HepG2 (cell line): ENCODE measurements around the gene LIM2. TPM values are rescaled to one million over a fixed set of nuclear protein-coding genes. Genes with fewer than 3 reads are reported as not detected.

Source experiments
- CBFB ChIP-seq: sonication (generic); formaldehyde crosslinking; IDR thresholded peaks from 2 replicates; pipeline ENCODE4 v1.4.0; 2020; ENCODE audit warnings: missing genetic modification reagents
- FOXK2 ChIP-seq: fragments of 450-650 bp; IDR thresholded peaks from 2 replicates; pipeline ENCODE4 v1.6.1; 2016
- GLI4 ChIP-seq: sonication (generic); formaldehyde crosslinking; IDR thresholded peaks from 2 replicates; pipeline ENCODE4 v1.5.1; 2020; ENCODE audit warnings: missing genetic modification reagents, mild to moderate bottlenecking, moderate library complexity, borderline replicate concordance
- NFE2L2 ChIP-seq: fragments of 150-350 bp; IDR thresholded peaks from 2 replicates; pipeline ENCODE4 v1.6.1; 2014; ENCODE audit warnings: low read length
- PAWR ChIP-seq: sonication (generic); formaldehyde crosslinking; IDR thresholded peaks from 2 replicates; pipeline ENCODE4 v1.4.0; 2020; ENCODE audit warnings: missing genetic modification reagents, mild to moderate bottlenecking, borderline replicate concordance
- PHF8 ChIP-seq: sonication (generic); formaldehyde crosslinking; IDR thresholded peaks from 2 replicates; pipeline ENCODE4 v1.5.0; 2020; ENCODE audit warnings: missing genetic modification reagents
- RAD51 ChIP-seq: fragments of 450-650 bp; IDR thresholded peaks from 2 replicates; pipeline ENCODE4 v1.6.1; 2016; ENCODE audit warnings: borderline replicate concordance
- RFXAP ChIP-seq: sonication (generic); formaldehyde crosslinking; IDR thresholded peaks from 2 replicates; pipeline ENCODE4 v1.4.0; 2020; ENCODE audit warnings: missing genetic modification reagents, borderline replicate concordance
- TBL1XR1 ChIP-seq: fragments of 150-350 bp; IDR thresholded peaks from 2 replicates; pipeline ENCODE4 v1.6.1; 2014; ENCODE audit warnings: borderline replicate concordance, low read length; ENCODE audit not compliant: partially characterized antibody
- ZBTB3 ChIP-seq: sonication (generic); formaldehyde crosslinking; IDR thresholded peaks from 2 replicates; pipeline ENCODE4 v1.4.0; 2020; ENCODE audit warnings: low read depth, mild to moderate bottlenecking, moderate library complexity, missing genetic modification reagents, borderline replicate concordance
- ZBTB46 ChIP-seq: sonication (generic); formaldehyde crosslinking; IDR thresholded peaks from 2 replicates; pipeline ENCODE4 v1.4.0; 2020; ENCODE audit warnings: mild to moderate bottlenecking, missing genetic modification reagents, borderline replicate concordance
- ZNF275 ChIP-seq: sonication (generic); formaldehyde crosslinking; IDR thresholded peaks from 2 replicates; pipeline ENCODE4 v1.8.0; 2022; ENCODE audit warnings: missing genetic modification reagents, mild to moderate bottlenecking, inconsistent platforms, borderline replicate concordance
- ZNF382 ChIP-seq: sonication (generic); formaldehyde crosslinking; IDR thresholded peaks from 2 replicates; pipeline ENCODE4 v1.5.0; 2020; ENCODE audit warnings: missing genetic modification reagents, mild to moderate bottlenecking, borderline replicate concordance
- ZNF558 ChIP-seq: sonication (generic); formaldehyde crosslinking; IDR thresholded peaks from 2 replicates; pipeline ENCODE4 v1.9.0; 2022; ENCODE audit warnings: mild to moderate bottlenecking, missing genetic modification reagents, borderline replicate concordance
- ZNF710 ChIP-seq: sonication (generic); formaldehyde crosslinking; IDR thresholded peaks from 2 replicates; pipeline ENCODE4 v1.5.0; 2020; ENCODE audit warnings: mild to moderate bottlenecking, missing genetic modification reagents, borderline replicate concordance
- ZNF746 ChIP-seq: sonication (generic); formaldehyde crosslinking; IDR thresholded peaks from 2 replicates; pipeline ENCODE4 v1.8.0; 2022; ENCODE audit warnings: mild to moderate bottlenecking, missing genetic modification reagents
- ZNF792 ChIP-seq: IDR thresholded peaks from 2 replicates; pipeline ENCODE4 v1.6.1; 2016
- ZSCAN22 ChIP-seq: sonication (generic); formaldehyde crosslinking; IDR thresholded peaks from 2 replicates; pipeline ENCODE4 v1.4.0; 2020; ENCODE audit warnings: mild to moderate bottlenecking, missing genetic modification reagents
- polyA plus RNA-seq, 8 experiments: library from polyadenylated mRNA; depleted of rRNA in 3 of 8; stranded (reverse) in 7 of 8; unstranded in 1 of 8; fragments of >200 nt; fragmentation: Illumina TruSeq in 4 of 8; extraction: Trizol in 4 of 8; gene quantifications; 2 replicates each; pipeline versions ENCODE4 v1.2.1 to v1.2.3, GENCODE V29; 2011 to 2016; ENCODE audit warnings: low read depth in 4 of 8, missing spikeins in 1 of 8, mixed read lengths in 1 of 8; ENCODE audit not compliant: insufficient read depth in 1 of 8
- total RNA-seq, 5 experiments: library from RNA; depleted of rRNA; stranded (reverse); fragments of >200 nt; fragmentation: Illumina TruSeq; extraction: Trizol; gene quantifications; 2 replicates each; pipeline ENCODE4 v1.2.3, GENCODE V29; 2016; ENCODE audit warnings: low read depth in 1 of 5
- TF ChIP-seq, protein P1 (sequence below): IDR thresholded peaks from 2 replicates; pipeline ENCODE4 v1.6.1; 2016; ENCODE audit warnings: low read depth, control low read depth
- TF ChIP-seq, protein P2 (sequence below): sonication (generic); formaldehyde crosslinking; IDR thresholded peaks from 2 replicates; pipeline ENCODE4 v1.4.0; 2020; ENCODE audit warnings: missing genetic modification reagents
- TF ChIP-seq, protein P3 (sequence below): sonication (generic); formaldehyde crosslinking; IDR thresholded peaks from 2 replicates; pipeline ENCODE4 v1.9.0; 2021; ENCODE audit warnings: missing genetic modification reagents, mild to moderate bottlenecking, borderline replicate concordance

LIM2 gene
- total and polyA plus RNA-seq, 2 of the 13 experiments (the other 11 are each of a cell fraction or from before 2014, with no cell fraction given): 1.3 TPM; not detected in 1

DNA sequence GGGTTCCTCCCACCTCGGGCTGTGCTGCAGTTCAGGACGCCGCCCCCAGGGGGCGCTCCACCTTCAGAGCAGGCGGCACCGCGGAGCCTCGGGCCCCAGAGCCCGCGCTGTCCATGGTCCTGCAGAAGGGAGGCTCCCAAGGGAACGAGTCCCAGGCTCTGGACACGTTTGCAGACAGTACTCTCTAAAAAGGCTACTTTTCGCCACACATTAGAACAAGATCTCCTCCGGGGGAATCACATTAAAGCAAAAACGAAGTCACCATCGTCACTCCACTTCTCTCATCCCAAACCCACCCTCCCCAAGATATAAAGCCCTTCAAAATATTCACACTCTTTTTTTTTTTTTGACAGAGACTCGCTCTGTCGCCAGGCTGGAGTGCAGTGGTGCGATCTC lies 34.3 kb upstream of the LIM2 start (continued):
- TF ChIP-seq ZNF710 (CRISPR knock-in tag) (peak; percentile 64; the same call in 1 of the 2 replicates), PAWR (CRISPR knock-in tag) (no peak), ZNF746 (CRISPR knock-in tag) (0 out of 2 replicates have a peak, but pooled peaks have one; percentile 68), RAD51 (no peak), ZSCAN22 (0 out of 2 replicates have a peak, but pooled peaks have one; percentile 37), GLI4 (CRISPR knock-in tag) (no peak; the same call in 1 of the 2 replicates), CBFB (peak; percentile 58; the same call in 1 of the 2 replicates), PHF8 (CRISPR knock-in tag) (peak; percentile 50), RFXAP (CRISPR knock-in tag) (peak; percentile 86), ZBTB46 (CRISPR knock-in tag) (no peak), TBL1XR1 (no peak), NFE2L2 (no peak), ZBTB3 (peak; percentile 54; the same call in 1 of the 2 replicates), ZNF382 (CRISPR knock-in tag) (no peak), FOXK2 (no peak), ZNF792 (peak; percentile 98), ZNF558 (peak; percentile 99; the same call in 1 of the 2 replicates), ZNF275 (CRISPR knock-in tag) (peak; percentile 91)
- TF ChIP-seq, protein P1, sequence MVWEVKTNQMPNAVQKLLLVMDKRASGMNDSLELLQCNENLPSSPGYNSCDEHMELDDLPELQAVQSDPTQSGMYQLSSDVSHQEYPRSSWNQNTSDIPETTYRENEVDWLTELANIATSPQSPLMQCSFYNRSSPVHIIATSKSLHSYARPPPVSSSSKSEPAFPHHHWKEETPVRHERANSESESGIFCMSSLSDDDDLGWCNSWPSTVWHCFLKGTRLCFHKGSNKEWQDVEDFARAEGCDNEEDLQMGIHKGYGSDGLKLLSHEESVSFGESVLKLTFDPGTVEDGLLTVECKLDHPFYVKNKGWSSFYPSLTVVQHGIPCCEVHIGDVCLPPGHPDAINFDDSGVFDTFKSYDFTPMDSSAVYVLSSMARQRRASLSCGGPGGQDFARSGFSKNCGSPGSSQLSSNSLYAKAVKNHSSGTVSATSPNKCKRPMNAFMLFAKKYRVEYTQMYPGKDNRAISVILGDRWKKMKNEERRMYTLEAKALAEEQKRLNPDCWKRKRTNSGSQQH (CRISPR knock-in tag): peak; percentile 98
- TF ChIP-seq, protein P2, sequence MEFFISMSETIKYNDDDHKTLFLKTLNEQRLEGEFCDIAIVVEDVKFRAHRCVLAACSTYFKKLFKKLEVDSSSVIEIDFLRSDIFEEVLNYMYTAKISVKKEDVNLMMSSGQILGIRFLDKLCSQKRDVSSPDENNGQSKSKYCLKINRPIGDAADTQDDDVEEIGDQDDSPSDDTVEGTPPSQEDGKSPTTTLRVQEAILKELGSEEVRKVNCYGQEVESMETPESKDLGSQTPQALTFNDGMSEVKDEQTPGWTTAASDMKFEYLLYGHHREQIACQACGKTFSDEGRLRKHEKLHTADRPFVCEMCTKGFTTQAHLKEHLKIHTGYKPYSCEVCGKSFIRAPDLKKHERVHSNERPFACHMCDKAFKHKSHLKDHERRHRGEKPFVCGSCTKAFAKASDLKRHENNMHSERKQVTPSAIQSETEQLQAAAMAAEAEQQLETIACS (CRISPR knock-in tag): peak; percentile 50; the same call in 1 of the 2 replicates
- TF ChIP-seq, protein P3, sequence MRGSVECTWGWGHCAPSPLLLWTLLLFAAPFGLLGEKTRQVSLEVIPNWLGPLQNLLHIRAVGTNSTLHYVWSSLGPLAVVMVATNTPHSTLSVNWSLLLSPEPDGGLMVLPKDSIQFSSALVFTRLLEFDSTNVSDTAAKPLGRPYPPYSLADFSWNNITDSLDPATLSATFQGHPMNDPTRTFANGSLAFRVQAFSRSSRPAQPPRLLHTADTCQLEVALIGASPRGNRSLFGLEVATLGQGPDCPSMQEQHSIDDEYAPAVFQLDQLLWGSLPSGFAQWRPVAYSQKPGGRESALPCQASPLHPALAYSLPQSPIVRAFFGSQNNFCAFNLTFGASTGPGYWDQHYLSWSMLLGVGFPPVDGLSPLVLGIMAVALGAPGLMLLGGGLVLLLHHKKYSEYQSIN (CRISPR knock-in tag): peak; percentile 88; the same call in 1 of the 2 replicates
